GM03348 (cell line): ENCODE measurements around the gene EFNB3.

Experiments
- DNase-seq: peaks from one replicate; pipeline ENCODE4 v3.0.0; 2012; ENCODE audit warnings: low spot score

The EFNB3 gene, protein sequence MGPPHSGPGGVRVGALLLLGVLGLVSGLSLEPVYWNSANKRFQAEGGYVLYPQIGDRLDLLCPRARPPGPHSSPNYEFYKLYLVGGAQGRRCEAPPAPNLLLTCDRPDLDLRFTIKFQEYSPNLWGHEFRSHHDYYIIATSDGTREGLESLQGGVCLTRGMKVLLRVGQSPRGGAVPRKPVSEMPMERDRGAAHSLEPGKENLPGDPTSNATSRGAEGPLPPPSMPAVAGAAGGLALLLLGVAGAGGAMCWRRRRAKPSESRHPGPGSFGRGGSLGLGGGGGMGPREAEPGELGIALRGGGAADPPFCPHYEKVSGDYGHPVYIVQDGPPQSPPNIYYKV

DNA sequence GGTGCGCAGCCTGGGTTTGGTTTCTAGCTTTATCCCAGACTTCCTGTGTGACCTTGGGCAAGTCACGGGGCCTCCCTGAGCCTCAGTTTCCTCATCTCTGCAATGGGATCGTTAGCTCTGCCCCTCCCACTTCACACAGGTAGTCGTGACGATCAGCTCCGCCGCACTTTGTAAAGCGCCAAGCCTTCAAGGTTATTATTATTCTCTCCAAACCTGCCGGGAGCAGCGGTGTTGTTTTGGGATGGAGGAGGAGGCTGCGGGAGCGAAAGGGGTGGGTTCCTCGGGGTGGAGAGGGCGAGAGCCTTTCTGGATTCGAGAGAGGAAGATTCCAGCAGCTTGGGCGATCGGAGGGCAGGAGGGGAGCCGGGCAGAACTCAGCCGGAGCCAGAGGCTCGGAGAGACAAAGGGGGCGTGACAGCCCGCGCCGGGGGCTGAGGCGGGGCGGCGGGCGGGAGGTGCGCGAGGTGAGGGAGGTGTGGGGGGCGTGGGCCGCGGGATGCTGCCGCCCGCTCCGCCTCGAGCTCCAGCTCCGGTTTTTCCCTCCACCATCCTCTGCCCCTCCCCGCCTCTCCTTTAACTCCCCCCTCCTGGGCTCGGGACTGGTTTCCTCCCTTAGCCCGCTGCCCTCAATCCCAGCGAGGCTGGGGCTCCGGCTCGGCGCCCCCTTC is at the start of gene EFNB3:
Gene EFNB3 (plus strand): TSS at position 602 of the 668 bp plus-strand sequence. CDS start 397 bp downstream, outside the sequence.
- DNase-seq: peak; percentile 56

DNA sequence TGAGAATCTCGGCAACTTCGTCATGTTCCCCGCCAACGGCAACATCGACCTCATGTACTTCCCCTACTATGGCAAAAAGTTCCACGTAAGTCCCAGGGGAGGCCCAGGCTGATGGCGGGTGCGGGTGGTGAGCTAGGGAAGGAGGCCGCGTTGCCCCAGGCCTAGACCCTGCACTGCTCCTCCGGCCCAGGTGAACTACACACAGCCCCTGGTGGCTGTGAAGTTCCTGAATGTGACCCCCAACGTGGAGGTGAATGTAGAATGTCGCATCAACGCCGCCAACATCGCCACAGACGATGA is 49.5 kb upstream of the EFNB3 start:
- no peak for DNase-seq

DNA sequence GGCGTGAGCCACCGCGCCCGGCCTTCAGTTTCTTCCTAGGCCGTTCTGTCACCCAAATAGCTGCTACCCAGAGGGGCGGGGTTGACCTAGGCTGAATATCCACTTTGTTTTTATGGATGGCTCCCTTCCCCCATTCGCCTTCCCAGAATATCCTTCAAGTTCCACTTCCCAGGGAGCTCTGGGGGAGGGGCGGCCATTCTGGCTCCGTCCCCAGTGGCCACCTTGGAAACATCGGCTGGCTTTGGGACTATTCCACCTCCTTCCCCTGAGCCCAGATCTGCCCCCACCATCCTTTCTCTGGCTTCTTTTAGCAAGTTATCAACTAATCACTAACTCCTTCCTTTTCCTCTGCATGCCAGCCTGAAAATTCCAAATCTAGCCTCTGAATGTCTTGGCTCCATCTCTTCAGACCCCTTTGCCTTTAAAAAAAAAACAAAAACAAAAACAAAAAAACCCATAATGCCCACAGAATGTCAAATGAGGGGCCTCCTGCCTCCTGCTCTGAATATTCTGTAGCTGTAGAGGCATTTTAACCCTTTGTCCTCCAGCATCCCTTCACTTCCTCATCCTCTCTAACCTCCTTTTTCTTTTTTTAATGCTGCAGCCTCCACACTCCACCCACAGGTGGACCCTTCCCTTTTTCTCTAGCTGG is 47.9 kb upstream of the EFNB3 start:
- DNase-seq: no peak

DNA sequence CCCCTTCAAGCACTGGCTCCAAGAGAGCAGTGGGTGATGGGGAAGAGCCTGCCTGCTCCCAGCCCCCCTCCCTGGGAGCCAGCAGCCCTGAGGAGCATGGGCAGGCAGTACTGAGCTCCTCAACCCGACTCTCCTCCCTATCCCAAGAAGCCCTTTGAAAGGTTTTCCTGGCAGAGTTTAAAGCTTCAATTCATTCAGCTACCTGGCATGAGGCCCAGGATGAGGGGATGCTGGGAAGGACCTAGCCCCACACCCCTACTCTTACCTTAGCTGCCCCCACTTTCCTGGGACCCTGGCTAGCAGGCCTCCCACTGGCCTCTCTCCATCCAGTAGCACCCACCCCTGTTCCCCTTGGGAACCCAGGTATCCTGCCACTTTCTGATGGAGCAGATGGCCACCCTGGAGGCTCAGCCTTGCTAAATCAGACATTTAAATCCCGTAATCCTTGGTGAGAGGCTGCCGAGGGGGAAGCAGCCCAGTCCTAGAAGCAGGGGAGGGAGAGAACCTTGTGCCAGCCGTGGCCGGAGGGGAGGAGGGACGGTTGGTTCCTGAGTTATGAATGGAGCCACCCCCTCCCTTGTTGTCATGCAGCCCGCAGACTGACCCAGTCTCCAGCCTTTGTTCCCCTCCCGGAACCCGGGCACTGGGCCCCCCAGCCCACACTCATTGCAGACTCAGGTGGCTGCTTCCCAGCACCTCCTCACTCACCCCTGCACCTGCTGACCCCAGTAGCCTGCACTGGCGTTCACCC is 37.2 kb upstream of the EFNB3 start:
- DNase-seq: no peak

DNA sequence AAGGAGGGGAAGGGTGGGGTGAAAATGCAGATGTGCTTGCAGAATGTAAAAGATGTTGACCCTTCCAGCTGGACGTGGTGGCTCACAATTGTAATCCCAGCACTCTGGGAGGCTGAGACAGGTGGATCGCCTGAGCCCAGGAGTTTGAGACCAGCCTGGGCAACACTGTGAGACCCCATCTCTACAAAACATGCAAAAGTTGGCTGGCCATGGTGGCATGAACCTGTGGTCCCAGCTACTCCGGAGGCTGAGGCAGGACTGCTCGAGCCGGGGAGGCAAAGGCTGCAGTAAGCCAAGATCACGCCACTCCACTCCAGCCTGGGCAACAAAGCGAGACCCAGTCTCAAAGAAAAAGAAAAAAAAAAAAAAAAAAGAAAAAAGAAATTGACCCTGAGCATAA is 36.5 kb upstream of the EFNB3 start:
- DNase-seq: no peak

DNA sequence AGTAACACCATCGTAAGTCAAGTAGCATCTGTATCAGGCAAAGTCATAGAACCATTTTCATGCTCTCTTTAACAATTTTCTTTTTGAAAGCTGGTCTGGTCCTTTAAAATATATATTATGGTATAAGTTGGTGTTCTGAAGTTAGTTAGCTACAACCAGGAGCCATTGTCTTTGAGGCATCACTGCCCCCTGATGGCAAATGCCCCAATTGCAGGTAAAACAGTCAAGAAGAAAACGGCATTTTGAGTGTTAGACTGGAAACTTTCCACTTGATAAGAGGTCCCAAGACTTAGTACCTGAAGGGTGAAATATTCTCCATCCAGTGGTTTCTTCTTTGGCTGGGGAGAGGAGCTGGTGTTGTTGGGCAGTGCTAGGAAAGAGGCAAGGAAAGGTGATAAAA is 31.8 kb upstream of the EFNB3 start:
- no peak for DNase-seq

DNA sequence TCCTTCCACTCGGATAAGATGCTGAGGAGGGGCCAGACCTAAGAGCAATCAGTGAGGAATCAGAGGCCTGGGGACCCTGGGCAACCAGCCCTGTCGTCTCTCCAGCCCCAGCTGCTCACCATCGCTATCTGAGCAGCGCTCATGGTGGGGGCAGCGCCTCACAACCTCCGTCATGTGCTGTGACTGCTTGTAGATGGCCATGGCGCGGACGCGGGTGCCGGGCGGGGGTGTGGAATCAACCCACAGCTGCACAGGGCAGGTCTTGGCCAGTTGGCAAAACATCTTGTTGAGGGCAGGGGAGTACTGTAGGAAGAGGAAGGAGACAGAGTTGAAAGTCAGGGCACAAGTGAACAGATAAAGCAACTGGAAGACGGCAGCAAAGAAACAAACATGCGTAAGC is 30.1 kb upstream of the EFNB3 start:
- DNase-seq: no peak

DNA sequence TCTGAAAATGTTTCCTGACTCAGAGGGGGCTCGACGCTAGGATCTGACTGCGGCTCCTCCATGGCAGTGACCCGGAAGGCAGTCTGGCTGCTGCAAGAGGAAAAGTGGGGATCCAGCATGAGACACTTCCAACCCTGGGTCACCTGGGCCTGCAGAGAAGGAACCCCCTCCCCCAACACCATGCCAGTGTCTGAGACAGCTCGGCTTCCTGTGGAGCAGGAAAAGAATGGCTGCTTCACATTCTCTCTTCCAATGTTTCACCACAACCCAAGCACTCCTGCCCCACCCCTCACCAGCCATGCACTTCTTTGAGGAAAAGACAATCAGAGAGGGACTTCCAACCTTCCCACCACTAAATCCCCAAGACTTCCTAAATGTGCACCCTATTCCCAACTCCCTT is 28.5 kb upstream of the EFNB3 start:
- DNase-seq: peak; percentile 4

DNA sequence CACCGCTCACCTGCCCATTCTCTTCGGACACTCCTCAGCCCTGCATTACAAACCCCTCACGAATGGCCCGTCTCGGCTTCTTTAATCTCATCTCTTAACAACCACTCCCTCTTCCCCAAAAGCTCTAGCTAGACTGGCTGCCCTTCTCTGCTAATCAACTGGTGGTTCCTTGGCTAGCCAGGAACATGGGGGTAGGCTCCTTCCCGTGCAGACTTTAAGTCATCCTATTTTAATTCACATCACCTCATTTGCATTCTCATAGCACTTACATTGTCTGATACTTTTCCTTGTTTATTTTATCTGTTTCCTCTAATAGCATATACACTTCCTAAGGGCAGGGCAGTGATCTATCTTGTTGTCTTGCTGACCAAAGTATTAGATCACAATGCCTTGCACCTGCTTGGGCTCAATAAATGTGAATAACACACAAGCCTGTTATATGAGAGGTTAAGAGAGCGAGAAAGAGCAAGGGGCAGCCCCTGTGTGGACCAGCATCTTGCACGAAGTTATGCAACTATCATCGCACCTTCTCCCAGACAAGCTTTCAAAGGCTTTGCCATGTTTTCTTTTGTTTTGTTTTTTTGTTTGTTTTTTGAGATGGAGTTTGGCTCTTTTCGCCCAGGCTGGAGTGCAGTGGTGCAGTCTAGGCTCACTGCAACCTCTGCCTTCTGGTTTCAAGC is 27.5 kb upstream of the EFNB3 start:
- DNase-seq: no peak

DNA sequence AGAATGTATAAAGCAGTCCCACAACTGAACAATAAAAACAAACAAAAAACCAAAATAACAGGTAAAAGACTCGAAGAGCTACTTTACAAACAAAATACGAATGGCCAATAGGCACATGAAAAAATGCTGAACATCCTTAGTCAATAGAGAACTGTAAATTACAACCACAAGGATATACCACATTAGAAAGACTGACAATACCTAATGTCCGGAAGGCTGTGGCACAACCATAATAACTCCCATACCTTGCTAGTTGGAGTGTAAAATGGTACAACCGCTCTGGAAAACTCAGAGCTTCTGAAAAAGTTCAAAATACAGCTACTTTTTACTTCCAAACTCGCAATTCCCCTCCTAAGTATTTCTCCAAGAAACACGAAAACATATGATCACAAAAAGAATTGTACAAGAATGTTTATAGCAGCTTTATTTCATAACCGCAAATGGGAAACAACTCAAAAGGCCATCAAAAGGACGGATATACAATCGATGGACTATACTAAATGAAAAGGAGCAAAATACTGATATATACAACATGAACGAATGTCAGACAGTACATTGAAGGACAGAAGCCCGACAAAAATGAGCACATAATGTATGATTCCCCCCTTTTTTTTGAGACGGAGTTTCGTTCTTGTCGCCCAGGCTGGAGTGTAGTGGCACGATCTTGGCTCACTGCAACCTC is 20.0 kb upstream of the EFNB3 start:
- no peak for DNase-seq

DNA sequence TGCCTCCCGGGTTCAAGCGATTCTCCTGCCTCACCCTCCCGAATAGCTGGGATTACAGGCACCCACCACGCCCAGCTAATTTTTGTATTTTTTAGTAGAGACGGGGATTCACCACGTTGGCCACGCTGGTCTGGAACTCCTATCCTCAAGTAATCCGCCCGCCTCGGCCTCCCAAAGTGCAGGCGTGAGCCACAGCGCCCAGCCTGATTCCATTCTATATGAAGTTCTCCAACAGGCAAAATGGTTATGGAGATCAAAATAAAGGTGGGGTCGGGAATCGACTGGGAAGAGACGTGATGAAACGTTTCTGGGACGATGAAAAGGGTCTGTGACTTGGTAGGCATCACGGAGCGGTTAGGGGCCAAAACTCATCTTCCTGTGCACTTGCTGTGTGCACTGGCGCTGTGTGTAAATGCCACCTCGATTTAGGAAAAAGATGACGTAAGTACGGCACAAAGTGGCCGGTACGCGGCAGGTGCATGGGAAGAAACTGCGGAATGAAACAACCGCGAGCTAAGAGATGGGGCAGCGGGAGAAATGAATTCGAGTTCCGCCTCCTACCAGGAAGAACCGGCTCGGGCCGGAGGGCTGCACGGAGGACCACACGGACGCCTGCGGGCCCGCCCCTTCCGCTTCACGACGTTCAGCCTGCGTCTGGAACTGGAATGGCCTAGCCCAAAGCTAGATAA is 19.3 kb upstream of the EFNB3 start:
- peak; percentile 94 for DNase-seq

DNA sequence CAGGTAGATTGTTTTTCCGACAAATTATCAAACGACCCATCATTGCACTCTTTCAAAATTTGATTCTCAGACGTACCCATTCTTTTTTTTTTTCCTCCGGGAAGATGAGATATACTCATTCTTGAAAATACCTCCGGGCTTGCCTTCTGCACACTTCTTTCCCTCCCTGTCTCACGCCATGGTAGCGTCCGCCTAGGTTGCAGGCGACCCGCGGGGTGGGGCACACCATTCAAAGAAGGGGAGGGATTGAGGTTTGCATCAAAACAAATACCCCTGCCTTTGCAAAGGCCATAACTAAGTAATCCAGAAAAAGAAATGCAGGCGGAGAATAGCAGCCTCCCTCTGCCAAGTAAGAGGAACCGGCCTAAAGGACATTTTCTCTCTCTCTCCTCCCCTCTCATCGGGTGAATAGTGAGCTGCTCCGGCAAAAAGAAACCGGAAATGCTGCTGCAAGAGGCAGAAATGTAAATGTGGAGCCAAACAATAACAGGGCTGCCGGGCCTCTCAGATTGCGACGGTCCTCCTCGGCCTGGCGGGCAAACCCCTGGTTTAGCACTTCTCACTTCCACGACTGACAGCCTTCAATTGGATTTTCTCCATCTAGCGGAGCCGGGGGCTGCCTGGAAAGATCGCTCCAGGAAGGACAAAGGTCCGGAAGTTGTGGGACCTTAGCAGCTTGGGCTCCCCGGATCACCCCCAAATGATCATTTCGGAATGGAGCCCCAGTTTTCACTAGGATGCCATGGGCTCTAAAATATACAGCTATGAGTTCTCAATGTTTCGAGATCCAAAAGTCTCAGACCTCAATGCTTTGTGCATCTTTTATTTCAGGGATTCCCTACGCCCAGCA is 18.6 kb upstream of the EFNB3 start:
- DNase-seq: peak; percentile 87

DNA sequence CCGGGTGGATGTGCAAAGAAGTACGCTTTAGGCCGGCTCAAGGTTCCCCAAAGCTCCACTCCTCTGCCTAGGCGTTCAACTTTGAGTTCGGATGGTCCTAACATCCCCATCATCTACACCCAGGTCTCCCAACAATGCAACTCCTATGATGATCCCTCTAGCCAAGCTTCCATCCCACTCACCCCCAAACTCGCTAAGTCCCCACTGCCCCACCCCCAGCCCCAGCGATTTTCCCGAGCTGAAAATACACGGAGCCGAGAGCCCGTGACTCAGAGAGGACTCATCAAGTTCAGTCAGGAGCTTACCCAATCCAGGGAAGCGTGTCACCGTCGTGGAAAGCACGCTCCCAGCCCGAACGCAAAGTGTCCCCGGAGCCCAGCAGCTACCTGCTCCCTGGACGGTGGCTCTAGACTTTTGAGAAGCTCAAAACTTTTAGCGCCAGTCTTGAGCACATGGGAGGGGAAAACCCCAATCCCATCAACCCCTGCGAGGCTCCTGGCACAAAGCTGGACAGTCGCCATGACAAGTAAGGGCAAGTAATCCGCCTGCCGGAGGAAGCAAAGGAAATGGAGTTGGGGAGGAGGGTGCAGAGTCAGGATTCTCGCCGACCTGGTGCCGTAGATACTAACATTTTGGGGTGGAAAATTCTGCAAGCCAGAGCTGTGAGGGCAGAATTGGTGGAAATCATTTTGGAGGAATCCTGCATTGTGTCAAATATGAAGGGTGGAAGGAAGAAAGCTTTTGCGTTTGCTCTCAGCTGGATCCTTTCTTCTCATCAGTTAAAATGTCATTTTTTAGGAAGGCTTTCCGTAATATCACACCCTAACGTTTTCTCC is 17.7 kb upstream of the EFNB3 start, which contains the start of gene TP53:
Gene TP53 (minus strand): TSS at position 419 of the 836 bp plus-strand sequence. CDS start 10,896 bp downstream, outside the sequence.
- DNase-seq: peak; percentile 86

DNA sequence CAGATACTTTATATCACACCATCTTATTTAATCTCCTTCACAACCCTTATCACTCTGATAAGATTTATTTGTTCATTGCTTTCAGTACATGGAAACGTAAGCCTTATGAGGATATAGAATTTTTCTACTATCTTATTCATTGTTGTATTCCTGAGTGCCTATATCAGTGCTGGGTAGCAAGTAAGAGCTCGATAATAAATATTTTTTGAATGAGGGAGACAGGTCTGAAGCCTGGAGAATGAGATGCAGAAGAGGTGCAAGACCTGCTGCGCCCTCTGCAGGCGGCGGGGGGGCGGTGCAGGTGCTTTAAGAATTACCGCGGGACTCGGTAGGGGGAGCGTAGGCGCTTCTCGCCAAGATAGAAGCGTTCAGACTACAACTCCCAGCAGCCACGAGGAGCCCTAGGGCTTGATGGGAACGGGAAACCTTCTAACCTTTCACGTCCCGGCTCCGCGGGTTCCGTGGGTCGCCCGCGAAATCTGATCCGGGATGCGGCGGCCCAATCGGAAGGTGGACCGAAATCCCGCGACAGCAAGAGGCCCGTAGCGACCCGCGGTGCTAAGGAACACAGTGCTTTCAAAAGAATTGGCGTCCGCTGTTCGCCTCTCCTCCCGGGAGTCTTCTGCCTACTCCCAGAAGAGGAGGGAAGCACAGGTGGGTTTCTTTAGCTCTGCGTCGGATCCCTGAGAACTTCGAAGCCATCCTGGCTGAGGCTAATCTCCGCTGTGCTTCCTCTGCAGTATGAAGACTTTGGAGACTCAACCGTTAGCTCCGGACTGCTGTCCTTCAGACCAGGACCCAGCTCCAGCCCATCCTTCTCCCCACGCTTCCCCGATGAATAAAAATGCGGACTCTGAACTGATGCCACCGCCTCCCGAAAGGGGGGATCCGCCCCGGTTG is 16.8 kb upstream of the EFNB3 start, which contains the start of gene WRAP53:
Gene WRAP53 (plus strand): TSS at position 570 of the 900 bp plus-strand sequence. CDS start 172 bp downstream, at position 742.
- DNase-seq: peak; percentile 97

DNA sequence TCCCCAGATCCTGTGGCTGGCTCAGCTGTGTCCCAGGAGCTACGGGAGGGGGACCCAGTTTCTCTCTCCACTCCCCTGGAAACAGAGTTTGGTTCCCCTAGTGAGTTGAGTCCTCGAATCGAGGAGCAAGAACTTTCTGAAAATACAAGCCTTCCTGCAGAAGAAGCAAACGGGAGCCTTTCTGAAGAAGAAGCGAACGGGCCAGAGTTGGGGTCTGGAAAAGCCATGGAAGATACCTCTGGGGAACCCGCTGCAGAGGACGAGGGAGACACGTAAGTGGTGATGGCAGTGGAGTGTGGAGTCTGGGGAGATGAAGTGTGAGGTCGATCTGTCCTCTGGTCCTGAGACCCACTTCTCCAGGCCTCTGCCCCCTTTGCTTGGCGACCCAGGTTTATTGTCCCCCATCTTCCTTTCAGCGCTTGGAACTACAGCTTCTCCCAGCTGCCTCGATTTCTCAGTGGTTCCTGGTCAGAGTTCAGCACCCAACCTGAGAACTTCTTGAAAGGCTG is 16.1 kb upstream of the EFNB3 start:
- no peak for DNase-seq

DNA sequence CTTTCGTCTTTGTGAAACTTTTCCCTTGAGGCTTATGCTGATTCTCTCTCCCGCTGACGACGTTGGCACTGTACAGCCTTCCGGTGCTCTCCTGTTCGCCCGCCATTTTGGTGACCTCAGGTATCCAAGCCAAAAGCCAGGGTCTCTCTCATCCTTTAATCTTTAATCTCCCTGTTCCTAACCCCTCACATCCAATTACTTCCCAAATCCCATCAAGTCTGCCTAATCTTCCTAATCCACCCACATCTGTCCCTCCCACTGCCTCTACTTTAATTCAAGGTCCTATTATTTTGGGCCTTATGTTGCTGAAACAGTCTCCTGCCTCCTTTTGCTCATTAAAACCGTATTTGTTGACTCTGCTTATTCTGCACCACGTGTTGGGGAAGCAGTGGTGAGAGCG is 9.4 kb upstream of the EFNB3 start:
- DNase-seq: no peak

DNA sequence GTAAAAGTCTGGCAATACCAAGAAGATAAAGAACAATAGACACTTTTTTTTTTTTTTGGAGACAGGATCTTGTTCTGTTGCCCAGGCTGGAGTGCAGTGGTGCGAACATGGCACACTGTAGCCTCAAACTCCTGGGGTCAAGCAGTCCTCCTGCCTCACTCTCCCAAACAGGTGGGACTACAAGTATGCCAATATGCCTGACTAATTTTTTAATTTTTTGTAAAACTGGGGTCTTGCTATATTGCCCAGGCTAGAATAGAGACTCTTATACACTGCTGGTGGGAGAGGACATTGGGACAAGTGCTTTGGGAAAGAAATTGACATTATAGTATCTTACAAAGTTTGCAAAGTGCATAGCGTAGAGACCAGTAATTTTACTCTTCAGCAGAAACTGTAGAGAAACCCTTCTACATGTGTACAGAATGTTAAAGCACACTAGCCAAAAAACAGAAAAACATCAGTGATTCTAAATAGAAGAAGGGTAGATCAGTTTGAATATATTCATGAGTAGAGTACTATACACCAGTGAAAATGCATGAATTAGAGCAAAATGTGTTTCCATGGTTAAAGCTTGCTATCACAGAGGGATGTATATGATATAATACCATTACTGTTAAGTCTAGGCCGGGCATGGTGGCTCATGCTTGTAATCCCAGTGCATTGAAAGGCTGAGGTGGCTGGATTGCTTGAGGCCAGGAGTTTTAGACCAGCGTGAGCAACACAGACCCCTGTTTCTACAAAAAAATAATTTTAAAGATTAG is 7.0 kb upstream of the EFNB3 start:
- no peak for DNase-seq
